A549 (cell line): ENCODE measurements around the gene RCCD1. TPM values are rescaled to one million over a fixed set of nuclear protein-coding genes. Genes with fewer than 3 reads are reported as not detected.

Experiments
- ATAC-seq, 2 experiments: fragments of 200-7000 bp in 1 of 2; fragments of >200 bp in 1 of 2; cut with Nextera tagmentation in 1 of 2; cut with Tn5 transposase in 1 of 2; 3 replicates each; pipeline versions ENCODE4 v1.8.0 to v1.9.1; 2018 to 2020; ENCODE audit warnings: mild to moderate bottlenecking in 1 of 2, moderate library complexity in 1 of 2
- CTCF ChIA-PET: fragments of 300-600 bp; sonication (Branson Sonifier 250); formaldehyde crosslinking; extraction: SDS; loops from one replicate; lab custom pipeline; 2021; ENCODE audit warnings: antibody characterized with exemption, inconsistent platforms; lab: Yijun Ruan, JAX
- POLR2A ChIA-PET: fragments of 350-600 bp; formaldehyde crosslinking; extraction: SDS; loops from one replicate; lab custom pipeline; 2021; ENCODE audit warnings: antibody characterized with exemption, inconsistent platforms; lab: Yijun Ruan, JAX
- DNase-seq, 2 experiments: peaks; one replicate each; pipeline versions ENCODE4 v3.0.0 to v3.0.0-alpha.2; 2011 to 2016; ENCODE audit warnings: low read depth in 1 of 2, low spot score in 1 of 2
- FAIRE-seq: peaks from 2 replicates; lab custom pipeline; 2011; peaks lifted over from hg19 to GRCh38; lab: Jason Lieb, UNC
- H3K27ac ChIP-seq, 2 experiments: fragments of >200 bp; sonication (Bioruptor Twin); formaldehyde crosslinking; 3 replicates each; pipeline ENCODE4 v1.5.1; 2016 to 2017
- H3K4me1 ChIP-seq: fragments of >200 bp; sonication (Bioruptor Twin); formaldehyde crosslinking; 3 replicates; pipeline ENCODE4 v1.6.1; 2016
- H3K4me2 ChIP-seq: fragments of >200 bp; sonication (Bioruptor Twin); formaldehyde crosslinking; 3 replicates; pipeline ENCODE4 v1.6.1; 2016
- H3K4me3 ChIP-seq: fragments of >200 bp; sonication (Bioruptor Twin); formaldehyde crosslinking; 3 replicates; pipeline ENCODE4 v1.5.1; 2016
- H3K9me3 ChIP-seq: fragments of >200 bp; sonication (Bioruptor Twin); formaldehyde crosslinking; 3 replicates; pipeline ENCODE4 v1.6.1; 2016
- BHLHE40 ChIP-seq: IDR thresholded peaks from 2 replicates; pipeline ENCODE4 v1.6.1; 2012; ENCODE audit warnings: low read depth, low read length, inconsistent platforms
- CHD2 ChIP-seq: fragments of 150-350 bp; IDR thresholded peaks from 2 replicates; pipeline ENCODE4 v1.6.1; 2014; ENCODE audit warnings: low read length; ENCODE audit not compliant: partially characterized antibody
- CHD4 ChIP-seq: fragments of 200-600 bp; sonication (generic); IDR thresholded peaks from 2 replicates; pipeline ENCODE4 v1.6.1; 2016; ENCODE audit warnings: antibody characterized with exemption, mild to moderate bottlenecking, borderline replicate concordance
- EHF ChIP-seq: fragments of 250-450 bp; sonication (Bioruptor Pico); IDR thresholded peaks from 2 replicates; pipeline ENCODE4 v1.5.0; 2020; ENCODE audit warnings: mild to moderate bottlenecking
- EHMT2 ChIP-seq: fragments of 200-600 bp; sonication (generic); IDR thresholded peaks from 2 replicates; pipeline ENCODE4 v1.6.1; 2016; ENCODE audit warnings: antibody characterized with exemption, low read depth, mild to moderate bottlenecking, moderate library complexity
- ESRRA ChIP-seq: fragments of 150-350 bp; IDR thresholded peaks from 2 replicates; pipeline ENCODE4 v1.6.1; 2014; ENCODE audit warnings: mild to moderate bottlenecking, low read length, borderline replicate concordance
- FOSL2 ChIP-seq, 2 experiments: fragments of 450-650 bp in 1 of 2; fragments of >200 bp in 1 of 2; sonication (Bioruptor Twin) in 1 of 2; formaldehyde crosslinking; IDR thresholded peaks; 2 replicates each; pipeline versions ENCODE4 v1.5.0 to v1.6.1; 2016 to 2020; ENCODE audit warnings: mild to moderate bottlenecking in 1 of 2, moderate library complexity in 1 of 2
- GATA3 ChIP-seq: IDR thresholded peaks from 2 replicates; pipeline ENCODE4 v1.6.1; 2012; ENCODE audit warnings: borderline replicate concordance
- HDAC2 ChIP-seq: fragments of 200-600 bp; sonication (generic); IDR thresholded peaks from 2 replicates; pipeline ENCODE4 v1.6.1; 2016
- HOXA7 ChIP-seq: fragments of 250-450 bp; sonication (Bioruptor Pico); IDR thresholded peaks from 2 replicates; pipeline ENCODE4 v1.5.0; 2020; ENCODE audit warnings: mild to moderate bottlenecking, moderate library complexity
- HOXB13 ChIP-seq: fragments of 250-450 bp; sonication (Bioruptor Pico); IDR thresholded peaks from 2 replicates; pipeline ENCODE4 v1.5.0; 2020; ENCODE audit warnings: low read depth, mild to moderate bottlenecking, moderate library complexity
- HOXB5 ChIP-seq: fragments of 250-450 bp; sonication (Bioruptor Pico); IDR thresholded peaks from 2 replicates; pipeline ENCODE4 v1.5.0; 2020; ENCODE audit warnings: mild to moderate bottlenecking, moderate library complexity
- JUN ChIP-seq, 2 experiments: fragments of >200 bp; sonication (Bioruptor Twin); formaldehyde crosslinking; IDR thresholded peaks; 2 replicates in 1 of 2; 3 replicates in 1 of 2; pipeline ENCODE4 v1.6.1; 2016 to 2017
- JUNB ChIP-seq: fragments of >200 bp; sonication (Bioruptor Twin); formaldehyde crosslinking; IDR thresholded peaks from 2 replicates; pipeline ENCODE4 v1.6.1; 2016
- KDM5A ChIP-seq: fragments of 200-600 bp; sonication (generic); IDR thresholded peaks from 2 replicates; pipeline ENCODE4 v1.6.1; 2016; ENCODE audit warnings: antibody characterized with exemption, mild to moderate bottlenecking
- RCOR1 ChIP-seq: fragments of 150-350 bp; IDR thresholded peaks from 2 replicates; pipeline ENCODE4 v1.6.1; 2014; ENCODE audit warnings: antibody characterized with exemption, low read length, low read depth
- SREBF2 ChIP-seq: fragments of 450-650 bp; IDR thresholded peaks from 2 replicates; pipeline ENCODE4 v1.6.1; 2014; ENCODE audit warnings: mild to moderate bottlenecking, moderate library complexity
- ZNF302 ChIP-seq: fragments of 250-450 bp; sonication (Bioruptor Pico); IDR thresholded peaks from 2 replicates; pipeline ENCODE4 v1.9.0; 2021; ENCODE audit warnings: inconsistent platforms, mild to moderate bottlenecking, moderate library complexity
- WGBS: methylation state at CpG from one replicate; pipeline ENCODE4 v1.1.6; 2017; ENCODE audit errors: missing lambda C conversion rate; 5-methylcytosine and 5-hydroxymethylcytosine counted together
- polyA plus RNA-seq, 4 experiments: library from polyadenylated mRNA; depleted of rRNA in 3 of 4; stranded (reverse); fragments of >200 nt; fragmentation: RNase III in 1 of 4; extraction: RNeasy Plus Mini Kit Qiagen cat#74134 plus additional on column Dnase treatment in 1 of 4; gene quantifications; 2 replicates in 3 of 4; 3 replicates in 1 of 4; pipeline ENCODE4 v1.2.3, GENCODE V29; 2011 to 2017
- TF ChIP-seq, protein P1 (sequence below): fragments of 450-650 bp; IDR thresholded peaks from 2 replicates; pipeline ENCODE4 v1.6.1; 2014; ENCODE audit warnings: antibody characterized with exemption
- TF ChIP-seq, protein P2 (sequence below): IDR thresholded peaks from 2 replicates; pipeline ENCODE4 v1.6.1; 2012; ENCODE audit warnings: low read depth, borderline replicate concordance
- TF ChIP-seq, protein P3 (sequence below): fragments of 150-350 bp; IDR thresholded peaks from 2 replicates; pipeline ENCODE4 v1.6.1; 2014; ENCODE audit warnings: low read depth, mild to moderate bottlenecking, low read length
- TF ChIP-seq, protein P4 (sequence below): fragments of 200-600 bp; sonication (generic); IDR thresholded peaks from 2 replicates; pipeline ENCODE4 v1.6.1; 2016; ENCODE audit warnings: antibody characterized with exemption, mild to moderate bottlenecking, moderate library complexity
- TF ChIP-seq, protein P5 (sequence below): fragments of >200 bp; sonication (Bioruptor Twin); formaldehyde crosslinking; IDR thresholded peaks from 2 replicates; pipeline ENCODE4 v1.6.1; 2016

Gene RCCD1
- polyA plus RNA-seq, 2 of the 4 experiments (the other 2 are of a cell fraction), result 25.3 to 37.2 TPM

DNA sequence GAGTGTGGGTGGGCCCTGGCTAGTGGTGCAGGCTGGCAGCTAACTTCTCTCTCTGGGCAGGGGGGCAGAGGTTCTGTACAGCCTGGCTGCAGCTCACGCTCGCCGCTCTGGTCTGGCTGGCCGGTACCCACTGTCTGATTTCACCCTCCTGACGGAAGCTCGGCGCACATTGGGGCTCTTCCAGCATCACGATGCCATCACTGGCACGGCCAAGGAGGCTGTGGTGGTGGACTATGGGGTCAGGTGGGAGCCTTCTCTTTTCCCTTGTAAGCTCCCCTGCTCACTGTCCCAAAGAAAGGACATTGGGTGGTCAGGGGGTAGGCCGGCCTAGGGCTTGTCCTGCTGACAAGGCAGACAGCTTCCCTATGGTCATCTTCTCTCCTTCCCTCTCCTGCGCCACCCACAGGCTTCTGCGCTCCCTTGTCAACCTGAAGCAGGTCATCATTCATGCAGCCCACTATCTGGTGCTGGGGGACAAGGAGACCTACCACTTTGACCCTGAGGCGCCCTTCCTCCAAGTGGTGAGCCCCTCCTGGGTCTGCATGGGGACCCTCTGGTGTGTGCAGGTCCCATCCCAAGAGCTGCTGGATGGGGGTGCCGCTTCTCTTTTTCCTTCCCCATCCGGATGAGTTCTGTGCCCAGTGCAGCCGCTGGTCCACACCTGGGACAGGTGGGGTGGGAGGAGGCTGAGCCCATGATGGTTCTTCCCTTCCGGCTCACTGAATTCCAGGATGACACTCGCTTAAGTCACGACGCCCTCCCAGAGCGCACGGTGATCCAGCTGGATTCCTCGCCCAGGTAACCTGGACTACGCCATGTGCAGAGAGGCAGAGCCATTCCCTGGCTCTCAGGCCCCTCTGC, 44.0 kb upstream of the RCCD1 start:
- WGBS, result 97% methylated on average over 24 of the region's 24 CpGs
- POLR2A ChIA-PET, result no interaction called here
- CTCF ChIA-PET, result interaction anchor here (0.7 to 9.2 kb wide), 6 partner anchors 8 to 245 kb away, joined by 3 to 83 read pairs (median 18); partner anchors contain the start of genes HDDC3, MAN2A2 and UNC45A
- Histone ChIP-seq H3K4me3 (no peak overlapping the region), H3K4me1 (no peaks in the 10 kb centered on the region), H3K4me2 (no peak overlapping the region), H3K9me3 (no peaks in the 10 kb centered on the region), H3K27ac (no peak overlapping the region)
- TF ChIP-seq SREBF2, result no peak
- TF ChIP-seq EHF (CRISPR knock-in tag), result no peak
- TF ChIP-seq CHD2, result no peak
- TF ChIP-seq JUN (IDR thresholded peaks at IDR 0.05), result no peak
- DNase-seq, result no peak
- ATAC-seq, result peak in 1 of 2 experiments; percentile 53; a peak in 3 of 6 replicates
- FAIRE-seq, result no peak

DNA sequence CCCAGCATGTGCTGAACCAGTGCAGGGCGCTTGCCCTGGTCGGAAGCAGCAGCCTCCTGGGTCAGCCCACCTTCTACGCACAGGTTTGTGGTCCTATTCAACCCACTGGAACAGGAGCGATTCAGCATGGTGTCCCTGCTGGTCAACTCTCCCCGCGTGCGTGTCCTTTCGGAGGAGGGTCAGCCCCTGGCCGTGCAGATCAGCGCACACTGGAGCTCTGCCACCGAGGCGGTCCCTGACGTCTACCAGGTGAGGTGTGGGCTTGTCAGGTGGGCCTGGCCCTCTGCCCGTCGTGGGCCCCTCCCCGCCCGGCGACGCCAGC, 43.4 kb upstream of the RCCD1 start:
- no peaks in the 10 kb centered on the region for H3K4me1 ChIP-seq
- no peak overlapping the region for H3K4me2 ChIP-seq
- TF ChIP-seq KDM5A, result no peak
- no peak for TF ChIP-seq EHMT2
- TF ChIP-seq JUN (IDR thresholded peaks at IDR 0.05), result no peak
- TF ChIP-seq ESRRA, result no peak
- TF ChIP-seq HOXB13, result no peak
- TF ChIP-seq BHLHE40, result no peak
- TF ChIP-seq, protein P1, sequence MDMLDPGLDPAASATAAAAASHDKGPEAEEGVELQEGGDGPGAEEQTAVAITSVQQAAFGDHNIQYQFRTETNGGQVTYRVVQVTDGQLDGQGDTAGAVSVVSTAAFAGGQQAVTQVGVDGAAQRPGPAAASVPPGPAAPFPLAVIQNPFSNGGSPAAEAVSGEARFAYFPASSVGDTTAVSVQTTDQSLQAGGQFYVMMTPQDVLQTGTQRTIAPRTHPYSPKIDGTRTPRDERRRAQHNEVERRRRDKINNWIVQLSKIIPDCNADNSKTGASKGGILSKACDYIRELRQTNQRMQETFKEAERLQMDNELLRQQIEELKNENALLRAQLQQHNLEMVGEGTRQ, result no peak
- TF ChIP-seq FOSL2 (IDR thresholded peaks at IDR 0.05), result no peak
- no peak for TF ChIP-seq FOSL2 (CRISPR knock-in tag; IDR thresholded peaks at IDR 0.05)
- no peak for TF ChIP-seq RCOR1
- TF ChIP-seq CHD4, result no peak
- TF ChIP-seq, protein P2, sequence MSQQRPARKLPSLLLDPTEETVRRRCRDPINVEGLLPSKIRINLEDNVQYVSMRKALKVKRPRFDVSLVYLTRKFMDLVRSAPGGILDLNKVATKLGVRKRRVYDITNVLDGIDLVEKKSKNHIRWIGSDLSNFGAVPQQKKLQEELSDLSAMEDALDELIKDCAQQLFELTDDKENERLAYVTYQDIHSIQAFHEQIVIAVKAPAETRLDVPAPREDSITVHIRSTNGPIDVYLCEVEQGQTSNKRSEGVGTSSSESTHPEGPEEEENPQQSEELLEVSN, result no peak
- TF ChIP-seq HDAC2, result no peak
- no peak for TF ChIP-seq HOXA7 (CRISPR knock-in tag)
- no peak for TF ChIP-seq HOXB5 (CRISPR knock-in tag)
- TF ChIP-seq GATA3, result no peak
- TF ChIP-seq CHD2, result no peak
- FAIRE-seq (no peak), DNase-seq (no peak), ATAC-seq (no peak)
- CTCF ChIA-PET, result interaction anchor here (0.7 to 9.2 kb wide), 5 partner anchors 8 to 246 kb away, joined by 3 to 83 read pairs (median 31); partner anchors contain the start of genes HDDC3, MAN2A2 and UNC45A
- POLR2A ChIA-PET, result no interaction called here
- WGBS, result 94% methylated on average over 11 of the region's 19 CpGs
- no peaks in the 10 kb centered on the region for H3K9me3 ChIP-seq
- H3K4me3 ChIP-seq, result no peak overlapping the region
- H3K27ac ChIP-seq, result no peak overlapping the region

DNA sequence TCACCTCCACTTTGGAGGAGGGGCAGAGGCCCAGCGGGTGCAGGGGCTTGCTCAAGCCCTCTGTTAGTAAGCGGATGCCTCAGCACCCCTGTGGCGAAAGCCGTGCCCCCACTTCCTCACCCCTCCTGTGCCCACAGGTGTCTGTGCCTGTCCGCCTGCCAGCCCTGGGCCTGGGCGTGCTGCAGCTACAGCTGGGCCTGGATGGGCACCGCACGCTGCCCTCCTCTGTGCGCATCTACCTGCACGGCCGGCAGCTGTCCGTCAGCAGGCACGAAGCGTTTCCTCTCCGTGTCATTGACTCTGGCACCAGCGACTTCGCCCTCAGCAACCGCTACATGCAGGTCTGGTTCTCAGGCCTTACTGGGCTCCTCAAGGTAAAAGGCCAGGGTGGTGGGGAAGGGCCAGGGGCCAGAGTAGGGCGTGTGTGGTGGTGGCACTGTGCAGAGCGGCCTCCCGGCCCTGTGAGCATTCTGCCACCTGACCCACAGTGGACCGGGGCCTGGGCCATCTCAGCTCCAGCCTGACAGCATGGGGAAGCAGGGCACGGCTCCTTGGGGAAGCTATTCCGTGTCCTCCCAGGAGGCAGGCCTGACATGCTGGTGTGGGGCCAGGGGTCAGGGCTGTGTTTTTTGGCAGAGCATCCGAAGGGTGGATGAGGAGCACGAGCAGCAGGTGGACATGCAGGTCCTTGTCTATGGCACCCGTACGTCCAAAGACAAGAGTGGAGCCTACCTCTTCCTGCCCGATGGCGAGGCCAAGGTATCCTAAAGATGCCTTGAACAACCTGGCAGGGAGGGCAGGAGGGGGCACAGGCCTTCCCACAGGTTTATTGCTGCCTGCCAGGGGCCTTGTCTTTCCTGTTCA, 42.5 kb upstream of the RCCD1 start:
- H3K9me3 ChIP-seq, result no peaks in the 10 kb centered on the region
- H3K4me3 ChIP-seq, result no peak overlapping the region
- H3K4me2 ChIP-seq, result no peak overlapping the region
- H3K27ac ChIP-seq, result no peak overlapping the region
- CTCF ChIA-PET, result interaction anchor here (3.4 to 9.2 kb wide), 4 partner anchors 9 to 26 kb away, joined by 24 to 83 read pairs (median 34); partner anchors contain the start of genes HDDC3, MAN2A2 and UNC45A
- WGBS, result 90% methylated on average over 28 of the region's 30 CpGs
- DNase-seq, result no peak
- FAIRE-seq, result no peak
- ATAC-seq, result no peak; a peak in 1 of 6 replicates
- no peaks in the 10 kb centered on the region for H3K4me1 ChIP-seq
- POLR2A ChIA-PET, result no interaction called here
- TF ChIP-seq JUNB, result no peak
- TF ChIP-seq, protein P3, sequence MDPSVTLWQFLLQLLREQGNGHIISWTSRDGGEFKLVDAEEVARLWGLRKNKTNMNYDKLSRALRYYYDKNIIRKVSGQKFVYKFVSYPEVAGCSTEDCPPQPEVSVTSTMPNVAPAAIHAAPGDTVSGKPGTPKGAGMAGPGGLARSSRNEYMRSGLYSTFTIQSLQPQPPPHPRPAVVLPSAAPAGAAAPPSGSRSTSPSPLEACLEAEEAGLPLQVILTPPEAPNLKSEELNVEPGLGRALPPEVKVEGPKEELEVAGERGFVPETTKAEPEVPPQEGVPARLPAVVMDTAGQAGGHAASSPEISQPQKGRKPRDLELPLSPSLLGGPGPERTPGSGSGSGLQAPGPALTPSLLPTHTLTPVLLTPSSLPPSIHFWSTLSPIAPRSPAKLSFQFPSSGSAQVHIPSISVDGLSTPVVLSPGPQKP, result no peak
- TF ChIP-seq CHD4, result no peak
- TF ChIP-seq, protein P4, sequence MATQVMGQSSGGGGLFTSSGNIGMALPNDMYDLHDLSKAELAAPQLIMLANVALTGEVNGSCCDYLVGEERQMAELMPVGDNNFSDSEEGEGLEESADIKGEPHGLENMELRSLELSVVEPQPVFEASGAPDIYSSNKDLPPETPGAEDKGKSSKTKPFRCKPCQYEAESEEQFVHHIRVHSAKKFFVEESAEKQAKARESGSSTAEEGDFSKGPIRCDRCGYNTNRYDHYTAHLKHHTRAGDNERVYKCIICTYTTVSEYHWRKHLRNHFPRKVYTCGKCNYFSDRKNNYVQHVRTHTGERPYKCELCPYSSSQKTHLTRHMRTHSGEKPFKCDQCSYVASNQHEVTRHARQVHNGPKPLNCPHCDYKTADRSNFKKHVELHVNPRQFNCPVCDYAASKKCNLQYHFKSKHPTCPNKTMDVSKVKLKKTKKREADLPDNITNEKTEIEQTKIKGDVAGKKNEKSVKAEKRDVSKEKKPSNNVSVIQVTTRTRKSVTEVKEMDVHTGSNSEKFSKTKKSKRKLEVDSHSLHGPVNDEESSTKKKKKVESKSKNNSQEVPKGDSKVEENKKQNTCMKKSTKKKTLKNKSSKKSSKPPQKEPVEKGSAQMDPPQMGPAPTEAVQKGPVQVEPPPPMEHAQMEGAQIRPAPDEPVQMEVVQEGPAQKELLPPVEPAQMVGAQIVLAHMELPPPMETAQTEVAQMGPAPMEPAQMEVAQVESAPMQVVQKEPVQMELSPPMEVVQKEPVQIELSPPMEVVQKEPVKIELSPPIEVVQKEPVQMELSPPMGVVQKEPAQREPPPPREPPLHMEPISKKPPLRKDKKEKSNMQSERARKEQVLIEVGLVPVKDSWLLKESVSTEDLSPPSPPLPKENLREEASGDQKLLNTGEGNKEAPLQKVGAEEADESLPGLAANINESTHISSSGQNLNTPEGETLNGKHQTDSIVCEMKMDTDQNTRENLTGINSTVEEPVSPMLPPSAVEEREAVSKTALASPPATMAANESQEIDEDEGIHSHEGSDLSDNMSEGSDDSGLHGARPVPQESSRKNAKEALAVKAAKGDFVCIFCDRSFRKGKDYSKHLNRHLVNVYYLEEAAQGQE, result no peak
- TF ChIP-seq, protein P5, sequence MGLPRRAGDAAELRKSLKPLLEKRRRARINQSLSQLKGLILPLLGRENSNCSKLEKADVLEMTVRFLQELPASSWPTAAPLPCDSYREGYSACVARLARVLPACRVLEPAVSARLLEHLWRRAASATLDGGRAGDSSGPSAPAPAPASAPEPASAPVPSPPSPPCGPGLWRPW, result no peak
- TF ChIP-seq ZNF302 (CRISPR knock-in tag), result no peak
- TF ChIP-seq HOXB5 (CRISPR knock-in tag), result no peak
- TF ChIP-seq, protein P1, result no peak
- TF ChIP-seq EHF (CRISPR knock-in tag), result no peak
